Activated naive CD4-positive, alpha-beta T cell treated with Interleukin-2 at 50 U/mL for 16 hours (primary cell): Measurements from ENCODE around the gene CXXC5.
"Not testable (repeated sequence)": the region's sequence is repeated elsewhere in the genome, so short reads cannot be mapped to it uniquely, and the experiment has no call there.

ENCODE experiments used
- DNase-seq: peaks from one replicate; pipeline ENCODE4 v3.0.0-alpha.2; 2020

CXXC5 gene

GRCh38 chr5:139718403-139718802 lies 70.3 kb downstream of the CXXC5 start:
- DNase-seq: not testable (repeated sequence)

- not testable (repeated sequence) for DNase-seq
Observed at GRCh38 chr5:139719970-139720369, 71.8 kb downstream of the CXXC5 start.

- DNase-seq: no peak
Observed at GRCh38 chr5:139723986-139724587, 75.9 kb downstream of the CXXC5 start.

- DNase-seq: no peak
Observed at GRCh38 chr5:139725073-139725830, 77.1 kb downstream of the CXXC5 start.

- DNase-seq: no peak
Observed at GRCh38 chr5:139726248-139726647, 78.1 kb downstream of the CXXC5 start.

GRCh38 chr5:139727615-139728014 lies 79.5 kb downstream of the CXXC5 start:
- not testable (repeated sequence) for DNase-seq

- DNase-seq: no peak
Observed at GRCh38 chr5:139731281-139731680, 83.1 kb downstream of the CXXC5 start.

GRCh38 chr5:139732019-139732418 lies 83.9 kb downstream of the CXXC5 start:
- no peak for DNase-seq

- DNase-seq: no peak
Observed at GRCh38 chr5:139733010-139733688, 85.0 kb downstream of the CXXC5 start.
